CD14-positive monocyte (primary cell): ENCODE measurements around the gene TICAM2. TPM values are rescaled to one million over a fixed set of nuclear protein-coding genes. Genes with fewer than 3 reads are reported as not detected.
A peak's percentile ranks its signal among the peaks of the same experiment; 100 is the strongest.

Experiments
- DNase-seq, 3 donors: peaks; one replicate each; pipeline ENCODE4 v3.0.0-alpha.2; 2011 to 2022
- H2AFZ ChIP-seq: 2 replicates; pipeline ENCODE4 v1.6.0; 2012; ENCODE audit warnings: mild to moderate bottlenecking, low read depth, low read length, inconsistent platforms; ENCODE audit not compliant: insufficient read depth, poor library complexity, severe bottlenecking
- H3K27ac ChIP-seq, 2 donors: 1 replicate in 1 of 2; 2 replicates in 1 of 2; pipeline ENCODE4 v1.5.1; 2012 to 2013; ENCODE audit warnings: low read length in 2 of 2, control low read depth in 1 of 2, inconsistent platforms in 1 of 2, low read depth in 1 of 2, mild to moderate bottlenecking in 1 of 2
- H3K27me3 ChIP-seq, 2 donors: one replicate each; pipeline versions ENCODE4 v1.6.0 to v1.6.1; 2011 to 2013; ENCODE audit warnings: low read length in 2 of 2; ENCODE audit not compliant: control insufficient read depth in 2 of 2, insufficient read depth in 2 of 2
- H3K36me3 ChIP-seq, 2 donors: replicated peaks in 1 of 2; 1 replicate in 1 of 2; 2 replicates in 1 of 2; pipeline versions ENCODE4 v1.5.1 to v1.6.1; 2012 to 2013; ENCODE audit warnings: low read length in 2 of 2, control low read depth in 1 of 2, inconsistent platforms in 1 of 2, mild to moderate bottlenecking in 1 of 2; ENCODE audit not compliant: insufficient read depth in 2 of 2, control insufficient read depth in 1 of 2
- H3K4me1 ChIP-seq, 2 donors: 1 replicate in 1 of 2; 2 replicates in 1 of 2; pipeline versions ENCODE4 v1.5.1 to v1.6.1; 2012 to 2013; ENCODE audit warnings: low read length in 2 of 2, control low read depth in 1 of 2, inconsistent platforms in 1 of 2, mild to moderate bottlenecking in 1 of 2, moderate library complexity in 1 of 2; ENCODE audit not compliant: insufficient read depth in 2 of 2, control insufficient read depth in 1 of 2
- H3K4me2 ChIP-seq: replicated peaks from 2 replicates; pipeline ENCODE3; 2012; ENCODE audit warnings: low read length, moderate library complexity, mild to moderate bottlenecking; ENCODE audit not compliant: poor library complexity, severe bottlenecking; ENCODE audit errors: extremely low read depth
- H3K4me3 ChIP-seq, 3 experiments: fragments of 200-600 bp in 1 of 3; sonication (generic) in 1 of 3; replicated peaks in 1 of 3; 1 replicate in 2 of 3; 2 replicates in 1 of 3; pipeline ENCODE4 v1.5.1; 2011 to 2013; ENCODE audit warnings: low read length in 3 of 3, mild to moderate bottlenecking in 3 of 3, control low read depth in 2 of 3, low read depth in 2 of 3, inconsistent platforms in 1 of 3, moderate library complexity in 1 of 3
- H3K79me2 ChIP-seq: 2 replicates; pipeline ENCODE4 v1.6.0; 2012; ENCODE audit warnings: mild to moderate bottlenecking, control low read depth, inconsistent platforms, low read length, moderate library complexity; ENCODE audit not compliant: insufficient read depth
- H3K9ac ChIP-seq: 2 replicates; pipeline ENCODE4 v1.6.0; 2017; ENCODE audit warnings: low read length, mild to moderate bottlenecking; ENCODE audit not compliant: insufficient read depth, poor library complexity, severe bottlenecking
- H3K9me3 ChIP-seq, 2 donors: replicated peaks in 1 of 2; 1 replicate in 1 of 2; 2 replicates in 1 of 2; pipeline versions ENCODE4 v1.5.1 to v1.6.1; 2012 to 2013; ENCODE audit warnings: low read length in 2 of 2, control low read depth in 1 of 2; ENCODE audit not compliant: control insufficient read depth in 1 of 2, insufficient read depth in 1 of 2
- H4K20me1 ChIP-seq: 2 replicates; pipeline ENCODE4 v1.6.0; 2012; ENCODE audit warnings: mild to moderate bottlenecking, low read length, control low read depth, moderate library complexity; ENCODE audit not compliant: insufficient read depth
- H3K27ac Mint-ChIP-seq, 7 donors: one replicate each; pipeline ENCODE4 v1.8.0; 2020; ENCODE audit warnings: mild to moderate bottlenecking in 7 of 7, mixed read lengths in 7 of 7, moderate library complexity in 6 of 7, inconsistent platforms in 2 of 7
- H3K27me3 Mint-ChIP-seq, 3 donors: one replicate each; pipeline ENCODE4 v1.8.0; 2021 to 2022; ENCODE audit warnings: low read depth in 3 of 3, mild to moderate bottlenecking in 3 of 3, mixed read lengths in 3 of 3, moderate library complexity in 3 of 3, inconsistent platforms in 1 of 3
- H3K36me3 Mint-ChIP-seq, 2 donors: one replicate each; pipeline ENCODE4 v1.8.0; 2020; ENCODE audit warnings: mixed read lengths in 2 of 2, inconsistent platforms in 1 of 2, mild to moderate bottlenecking in 1 of 2
- H3K4me1 Mint-ChIP-seq: one replicate; pipeline ENCODE4 v1.8.0; 2020; ENCODE audit warnings: mild to moderate bottlenecking, mixed read lengths
- H3K4me3 Mint-ChIP-seq, 2 donors: one replicate each; pipeline ENCODE4 v1.8.0; 2020; ENCODE audit warnings: mild to moderate bottlenecking in 2 of 2, mixed read lengths in 2 of 2, moderate library complexity in 1 of 2
- H3K9me3 Mint-ChIP-seq, 7 donors: one replicate each; pipeline ENCODE4 v1.8.0; 2020 to 2022; ENCODE audit warnings: mixed read lengths in 7 of 7, mild to moderate bottlenecking in 6 of 7, moderate library complexity in 6 of 7, inconsistent platforms in 2 of 7
- WGBS: methylation state at CpG from one replicate; pipeline ENCODE4 v1.1.5; 2013; ENCODE audit warnings: missing lambda C conversion rate; ENCODE audit not compliant: insufficient coverage; 5-methylcytosine and 5-hydroxymethylcytosine counted together
- intact Hi-C, 2 donors: fragments of 100-400 bp; cut with micrococcal nuclease; formaldehyde crosslinking; loops; one replicate each; pipeline versions ENCODE4 v1.15.0 to v1.15.1; 2023
- polyA plus RNA-seq, 3 donors: library from polyadenylated mRNA; depleted of rRNA in 1 of 3; unstranded in 2 of 3; stranded (reverse) in 1 of 3; fragments of 300-500 nt in 2 of 3; fragments of >200 nt in 1 of 3; fragmentation: Illumina TruSeq in 2 of 3; gene quantifications; 1 replicate in 2 of 3; 2 replicates in 1 of 3; pipeline ENCODE4 v1.2.3, GENCODE V29; 2012 to 2021
- TF ChIP-seq, protein P1 (sequence below): fragments of 200-600 bp; IDR thresholded peaks from one replicate; pipeline ENCODE4 v1.8.0; 2022; ENCODE audit warnings: antibody characterized with exemption, mild to moderate bottlenecking

The TICAM2 gene
- polyA plus RNA-seq, 3 donors, result 3.5 to 25.1 (median 14.6) TPM

DNA sequence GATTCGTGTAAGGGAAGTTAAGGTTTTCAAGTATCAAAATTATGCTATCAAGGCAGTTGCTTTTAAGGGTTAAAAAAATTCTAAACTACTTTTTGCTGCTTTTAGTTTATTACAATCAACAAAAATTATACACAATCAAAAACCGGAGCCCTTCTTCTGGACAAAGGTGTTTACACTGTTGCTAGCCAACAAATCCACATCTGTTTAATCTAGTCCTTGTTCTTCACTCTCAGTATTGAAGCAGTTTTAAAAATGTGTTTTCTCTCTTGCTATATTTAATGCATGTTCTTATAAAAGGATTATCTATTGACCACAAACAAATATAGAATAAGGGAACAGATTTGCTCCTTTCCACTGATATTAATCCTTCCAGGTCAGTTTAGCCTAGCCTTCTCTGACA lies 60.2 kb downstream of the TICAM2 start:
- Histone ChIP-seq H3K36me3 (peaks cover 12 to 35% of the 10 kb centered on the region in 2 donors), H3K27me3 (no peaks in the 10 kb centered on the region), H3K79me2 (peaks cover 69% of the 10 kb centered on the region), H3K9me3 (peaks cover 0 to 5% of the 10 kb centered on the region in 2 donors), H3K4me2 (peak overlapping the region; percentile 81), H4K20me1 (peaks cover 66% of the 10 kb centered on the region), H3K27ac (peak overlapping the region in 1 of 2 donors; percentile 97), H3K4me1 (peaks cover 31 to 67% of the 10 kb centered on the region in 2 donors), H2AFZ (no peak overlapping the region), H3K4me3 (peak overlapping the region; percentile 61 to 96 (median 77)), H3K9ac (peak overlapping the region; percentile 31)
- Mint-ChIP-seq H3K9me3 (peaks cover 1 to 11% (median 7%) of the 10 kb centered on the region in 7 donors), H3K27me3 (no peaks in the 10 kb centered on the region), H3K4me3 (peak overlapping the region; percentile 92 to 95), H3K4me1 (peaks cover 64% of the 10 kb centered on the region), H3K27ac (peak overlapping the region; percentile 69 to 99 (median 94)), H3K36me3 (peaks cover 44 to 56% of the 10 kb centered on the region in 2 donors)
- no peak for DNase-seq
- intact Hi-C loops, result loop anchor here in 1 of 2 donors (5.0 to 10.0 kb wide), 2 partner anchors 63 to 80 kb away; partner anchors contain the start of gene TICAM2
- WGBS, result no CpG with 5 or more reads among the region's 2 CpGs
- TF ChIP-seq, protein P1, sequence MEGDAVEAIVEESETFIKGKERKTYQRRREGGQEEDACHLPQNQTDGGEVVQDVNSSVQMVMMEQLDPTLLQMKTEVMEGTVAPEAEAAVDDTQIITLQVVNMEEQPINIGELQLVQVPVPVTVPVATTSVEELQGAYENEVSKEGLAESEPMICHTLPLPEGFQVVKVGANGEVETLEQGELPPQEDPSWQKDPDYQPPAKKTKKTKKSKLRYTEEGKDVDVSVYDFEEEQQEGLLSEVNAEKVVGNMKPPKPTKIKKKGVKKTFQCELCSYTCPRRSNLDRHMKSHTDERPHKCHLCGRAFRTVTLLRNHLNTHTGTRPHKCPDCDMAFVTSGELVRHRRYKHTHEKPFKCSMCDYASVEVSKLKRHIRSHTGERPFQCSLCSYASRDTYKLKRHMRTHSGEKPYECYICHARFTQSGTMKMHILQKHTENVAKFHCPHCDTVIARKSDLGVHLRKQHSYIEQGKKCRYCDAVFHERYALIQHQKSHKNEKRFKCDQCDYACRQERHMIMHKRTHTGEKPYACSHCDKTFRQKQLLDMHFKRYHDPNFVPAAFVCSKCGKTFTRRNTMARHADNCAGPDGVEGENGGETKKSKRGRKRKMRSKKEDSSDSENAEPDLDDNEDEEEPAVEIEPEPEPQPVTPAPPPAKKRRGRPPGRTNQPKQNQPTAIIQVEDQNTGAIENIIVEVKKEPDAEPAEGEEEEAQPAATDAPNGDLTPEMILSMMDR, result no peak

DNA sequence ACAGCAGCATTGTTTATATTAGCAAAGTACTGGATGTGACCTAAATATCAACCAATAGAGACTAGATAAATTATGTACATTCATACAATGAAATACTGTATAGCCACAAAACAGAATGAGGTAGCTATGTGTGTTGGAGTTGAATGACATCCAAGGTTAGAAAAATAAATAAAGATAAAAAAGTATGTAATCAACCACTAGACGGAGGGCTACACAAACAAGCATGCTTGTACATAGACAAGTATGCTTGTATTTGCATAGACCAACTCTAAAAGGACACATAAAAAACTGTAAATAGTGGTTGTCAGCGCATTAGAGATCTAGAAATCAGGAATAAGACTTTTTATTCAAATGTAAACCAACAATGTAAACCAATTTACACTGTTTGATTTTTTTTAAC lies 60.7 kb downstream of the TICAM2 start:
- H3K4me1 ChIP-seq, result peaks cover 31 to 69% of the 10 kb centered on the region in 2 donors
- intact Hi-C loops, result loop anchor here in 1 of 2 donors (5.0 to 10.0 kb wide), 2 partner anchors 63 to 79 kb away; partner anchors contain the start of gene TICAM2

More for the DNA sequence above, 60.7 kb downstream of the TICAM2 start:
- Mint-ChIP-seq H3K4me3 (peak overlapping the region; percentile 92 to 95), H3K27ac (peak overlapping the region in 2 of 7 donors; percentile 11 to 26), H3K9me3 (peaks cover 1 to 13% (median 7%) of the 10 kb centered on the region in 7 donors), H3K27me3 (no peaks in the 10 kb centered on the region), H3K36me3 (peaks cover 49 to 61% of the 10 kb centered on the region in 2 donors), H3K4me1 (peaks cover 68% of the 10 kb centered on the region)
- H3K27me3 ChIP-seq, result no peaks in the 10 kb centered on the region
- peak overlapping the region; percentile 31 for H3K9ac ChIP-seq
- H3K4me2 ChIP-seq, result peak overlapping the region; percentile 81
- H2AFZ ChIP-seq, result no peak overlapping the region
- H3K36me3 ChIP-seq, result peaks cover 12 to 40% of the 10 kb centered on the region in 2 donors
- H4K20me1 ChIP-seq, result peaks cover 71% of the 10 kb centered on the region
- H3K27ac ChIP-seq, result peak overlapping the region in 1 of 2 donors; percentile 97
- TF ChIP-seq, protein P1, result no peak
- H3K9me3 ChIP-seq, result peaks cover 0 to 5% of the 10 kb centered on the region in 2 donors
- DNase-seq, result no peak
- peaks cover 74% of the 10 kb centered on the region for H3K79me2 ChIP-seq
- H3K4me3 ChIP-seq, result peak overlapping the region; percentile 61 to 96 (median 77)
- no CpG with 5 or more reads among the region's 2 CpGs for WGBS
